Smooth muscle cell (in vitro differentiated cells): Measurements from ENCODE around the gene CCDC117. TPM values are rescaled to one million over a fixed set of nuclear protein-coding genes. Genes with fewer than 3 reads are reported as not detected.
A peak's percentile ranks its signal among the peaks of the same experiment; 100 is the strongest.

ENCODE experiments used
- DNase-seq: peaks from one replicate; lab custom pipeline; 2025; ENCODE audit not compliant: unreplicated experiment; lab: John Stamatoyannopoulos, UW
- H2AFZ ChIP-seq: fragments of 200-600 bp; sonication (generic); 2 replicates; pipeline ENCODE4 v1.6.0; 2016; ENCODE audit warnings: antibody characterized with exemption, low read depth, mild to moderate bottlenecking
- H3F3A ChIP-seq: fragments of 200-600 bp; sonication (generic); 2 replicates; pipeline ENCODE4 v1.6.0; 2017; ENCODE audit warnings: antibody characterized with exemption, low read depth
- H3K27ac ChIP-seq: fragments of 200-600 bp; sonication (generic); 2 replicates; pipeline ENCODE4 v1.5.1; 2016; ENCODE audit warnings: low read depth, mild to moderate bottlenecking
- H3K27me3 ChIP-seq: fragments of 200-600 bp; sonication (generic); 2 replicates; pipeline ENCODE4 v1.6.1; 2016; ENCODE audit warnings: low read depth, mild to moderate bottlenecking
- H3K36me3 ChIP-seq: fragments of 200-600 bp; sonication (generic); 2 replicates; pipeline ENCODE4 v1.5.1; 2016; ENCODE audit warnings: low read depth
- H3K4me1 ChIP-seq: fragments of 200-600 bp; sonication (generic); 2 replicates; pipeline ENCODE4 v1.5.1; 2016; ENCODE audit warnings: low read depth
- H3K4me2 ChIP-seq: fragments of 200-600 bp; sonication (generic); 2 replicates; pipeline ENCODE4 v1.6.0; 2016; ENCODE audit warnings: mild to moderate bottlenecking
- H3K4me3 ChIP-seq: fragments of 200-600 bp; sonication (generic); 2 replicates; pipeline ENCODE4 v1.5.1; 2016; ENCODE audit warnings: mild to moderate bottlenecking
- H3K79me2 ChIP-seq: fragments of 200-600 bp; sonication (generic); 2 replicates; pipeline ENCODE4 v1.6.0; 2016; ENCODE audit warnings: low read depth, mild to moderate bottlenecking
- H3K9ac ChIP-seq: fragments of 200-600 bp; sonication (generic); 2 replicates; pipeline ENCODE4 v1.6.0; 2016; ENCODE audit warnings: low read depth
- H3K9me3 ChIP-seq: fragments of 200-600 bp; sonication (generic); replicated peaks from 2 replicates; pipeline ENCODE4 v1.5.1; 2016; ENCODE audit warnings: low read depth
- H4K20me1 ChIP-seq: fragments of 200-600 bp; sonication (generic); 2 replicates; pipeline ENCODE4 v1.6.0; 2016; ENCODE audit warnings: low read depth
- CTCF ChIP-seq: fragments of 200-600 bp; sonication (generic); IDR thresholded peaks from 2 replicates; pipeline ENCODE4 v1.5.1; 2017; ENCODE audit warnings: borderline replicate concordance, mild to moderate bottlenecking, antibody characterized with exemption; ENCODE audit not compliant: insufficient read depth, poor library complexity, severe bottlenecking
- WGBS: methylation state at CpG from one replicate; pipeline ENCODE4 v1.1.7; 2016; ENCODE audit warnings: low lambda C conversion rate; 5-methylcytosine and 5-hydroxymethylcytosine counted together
- polyA plus RNA-seq: library from polyadenylated mRNA; unstranded; fragments of >200 nt; fragmentation: Nextera tagmentation; extraction: Ambion mirVana; gene quantifications from 2 replicates; pipeline ENCODE4 v1.2.1, GENCODE V29; 2016
- total RNA-seq: library from RNA; depleted of rRNA; stranded (reverse); fragments of >200 nt; gene quantifications from 2 replicates; pipeline ENCODE4 v1.2.3, GENCODE V29; 2014

The CCDC117 gene
- total and polyA plus RNA-seq, 2 experiments from 2014 or later, result 17.3 to 30.8 TPM

DNA sequence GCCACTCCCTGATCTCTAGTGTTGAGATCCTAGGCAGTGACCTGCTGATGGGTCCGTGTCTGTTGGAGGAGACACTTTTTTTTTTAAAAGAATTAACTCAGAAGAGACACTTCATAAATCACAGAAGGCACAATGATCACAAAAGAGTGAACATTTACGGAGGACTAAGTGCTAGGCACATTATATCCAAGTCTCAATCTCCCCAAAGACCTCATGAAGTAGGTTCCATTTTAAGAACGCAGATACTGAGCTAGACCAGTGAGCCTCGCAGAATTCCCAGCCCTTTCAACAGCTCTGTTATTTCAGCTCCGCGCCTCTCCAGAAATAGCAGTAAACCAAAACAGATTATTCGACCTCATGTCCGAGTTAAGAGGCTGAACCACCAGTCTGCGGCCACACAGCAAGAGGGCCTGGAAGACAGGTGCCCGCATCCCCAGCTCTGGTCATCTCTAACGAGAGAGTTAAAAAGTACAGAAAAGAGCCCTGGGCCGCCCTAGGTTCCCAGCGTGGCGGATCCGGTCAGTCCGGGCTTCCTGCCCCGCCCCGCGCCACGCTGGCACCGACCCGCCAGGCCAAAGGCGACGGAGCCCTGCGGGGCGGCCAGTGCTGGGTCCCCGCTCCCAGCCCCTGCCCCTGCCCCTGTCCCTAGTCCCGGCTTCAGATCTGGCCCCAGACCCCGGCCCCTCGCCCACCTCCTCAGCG, 27.3 kb downstream of the CCDC117 start:
- H3K79me2 ChIP-seq, result peaks cover 63% of the 10 kb centered on the region
- no peaks in the 10 kb centered on the region for H3K9me3 ChIP-seq
- peak overlapping the region; percentile 100 for H3K9ac ChIP-seq
- H3K36me3 ChIP-seq, result peaks cover 18% of the 10 kb centered on the region
- peak overlapping the region; percentile 97 for H3K4me3 ChIP-seq
- peak; percentile 67 for DNase-seq
- H3K27ac ChIP-seq, result peak overlapping the region; percentile 99
- H3K27me3 ChIP-seq, result no peaks in the 10 kb centered on the region
- H3K4me1 ChIP-seq, result peaks cover 12% of the 10 kb centered on the region
- peaks cover 44% of the 10 kb centered on the region for H4K20me1 ChIP-seq
- H3F3A ChIP-seq, result peaks cover 38% of the 10 kb centered on the region
- no peak for TF ChIP-seq CTCF
- no peak overlapping the region for H2AFZ ChIP-seq
- peak overlapping the region; percentile 88 for H3K4me2 ChIP-seq
- under 1% methylated on average over 29 of the region's 31 CpGs for WGBS

DNA sequence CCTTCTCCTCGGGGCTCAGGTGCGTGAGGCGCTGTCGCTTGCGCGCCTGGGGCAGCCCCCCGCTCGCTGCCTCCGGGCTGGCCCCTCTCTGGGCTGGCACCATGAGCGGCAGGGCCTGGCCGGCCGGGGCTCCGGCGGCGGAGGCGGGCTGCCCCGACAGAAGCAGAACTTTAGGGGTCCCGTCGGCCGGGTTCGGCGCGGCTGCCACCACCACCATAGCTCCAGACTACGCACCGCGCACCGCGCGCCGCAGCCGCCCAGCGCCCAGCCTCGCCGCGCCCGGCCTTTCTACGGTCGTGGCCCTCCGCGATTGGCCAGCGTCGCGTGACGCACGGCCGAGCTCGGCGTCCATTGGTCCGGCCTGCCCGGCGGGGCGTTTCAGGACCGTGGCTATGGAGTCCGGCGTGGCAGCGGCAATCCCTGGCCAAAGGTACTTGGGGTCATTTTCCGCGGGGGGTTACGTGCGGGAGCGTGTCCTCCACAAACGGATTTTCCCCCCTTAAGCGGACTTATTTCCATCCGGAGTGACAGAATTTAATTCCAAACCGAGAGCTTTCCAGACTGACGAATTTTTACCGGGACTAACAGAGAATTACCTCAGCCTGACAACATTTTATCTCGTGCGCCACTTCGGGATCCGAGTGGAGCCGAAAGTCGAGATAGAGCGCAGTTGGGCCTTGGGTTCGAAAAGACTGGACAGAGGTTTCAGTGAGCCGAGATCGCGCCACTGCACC, 28.0 kb downstream of the CCDC117 start, which contains the start of gene XBP1:
TSS of gene XBP1 (minus strand) at position 262 of the 734 bp plus-strand sequence.
- Histone ChIP-seq H3K4me1 (peaks cover 12% of the 10 kb centered on the region), H2AFZ (peak within 1 kb of the TSS; percentile 69), H4K20me1 (peaks cover 37% of the 10 kb centered on the region), H3F3A (peaks cover 30% of the 10 kb centered on the region), H3K4me2 (peak within 1 kb of the TSS; percentile 95), H3K9ac (peak within 1 kb of the TSS; percentile 100), H3K27me3 (no peaks in the 10 kb centered on the region), H3K79me2 (peaks cover 61% of the 10 kb centered on the region), H3K27ac (peak within 1 kb of the TSS; percentile 99), H3K4me3 (peak within 1 kb of the TSS; percentile 97), H3K36me3 (peaks cover 12% of the 10 kb centered on the region), H3K9me3 (no peaks in the 10 kb centered on the region)
- WGBS, result under 1% methylated on average over 73 of the region's 78 CpGs
- no peak for TF ChIP-seq CTCF
- peak; percentile 69 for DNase-seq

- 76% methylated on average over 14 of the region's 14 CpGs for WGBS
- peaks cover 3% of the 10 kb centered on the region for H3K36me3 ChIP-seq
- H3K9ac ChIP-seq, result no peak overlapping the region
- H3K79me2 ChIP-seq, result peaks cover 53% of the 10 kb centered on the region
- no peaks in the 10 kb centered on the region for H3K9me3 ChIP-seq
- peaks cover 15% of the 10 kb centered on the region for H3F3A ChIP-seq
- H3K4me3 ChIP-seq, result peak overlapping the region; percentile 97
- TF ChIP-seq CTCF, result no peak
- no peaks in the 10 kb centered on the region for H3K27me3 ChIP-seq
- H2AFZ ChIP-seq, result no peak overlapping the region
- peaks cover 12% of the 10 kb centered on the region for H3K4me1 ChIP-seq
- H3K4me2 ChIP-seq, result peak overlapping the region; percentile 95
- no peak overlapping the region for H3K27ac ChIP-seq
- H4K20me1 ChIP-seq, result peaks cover 21% of the 10 kb centered on the region
- DNase-seq, result no peak
Measured at GRCh38 chr22:28801845-28802594, 29.5 kb downstream of the CCDC117 start.
